ENCODE data around the gene CPVL. TPM values are rescaled to one million over a fixed set of nuclear protein-coding genes. Genes with fewer than 3 reads are reported as not detected.

CPVL gene
- total RNA-seq, 1 donor from 2014 or later, result 15.2 TPM

- Histone ChIP-seq H3K4me1 (peaks cover 6 to 21% of the 10 kb centered on the region in 2 donors), H3K4me3 (no peak overlapping the region), H3K27ac (no peak overlapping the region), H3K36me3 (no peaks in the 10 kb centered on the region), H3K9me3 (no peaks in the 10 kb centered on the region), H3K27me3 (peaks cover 27% of the 10 kb centered on the region)
- TF ChIP-seq CTCF (IDR thresholded peaks at IDR 0.05), result no peak
- DNase-seq (ENCODE audit: low spot score in 2 of 2), result no peak
- intact Hi-C loops (cut with DNase I), result no loop called here
Observed at GRCh38 chr7:28954946-28955345, 191.4 kb downstream of the CPVL start.

GRCh38 chr7:28954471-28954870 lies 191.9 kb downstream of the CPVL start:
- Histone ChIP-seq H3K27me3 (peaks cover 27% of the 10 kb centered on the region), H3K9me3 (no peaks in the 10 kb centered on the region), H3K27ac (no peak overlapping the region), H3K4me3 (no peak overlapping the region), H3K4me1 (peaks cover 6 to 21% of the 10 kb centered on the region in 2 donors), H3K36me3 (no peaks in the 10 kb centered on the region)
- DNase-seq (ENCODE audit: low spot score in 2 of 2), result no peak
- no peak for TF ChIP-seq CTCF (IDR thresholded peaks at IDR 0.05)
- intact Hi-C loops (cut with DNase I), result no loop called here

- no peaks in the 10 kb centered on the region for H3K9me3 ChIP-seq
- no peak for DNase-seq (ENCODE audit: low spot score in 2 of 2)
- no peak overlapping the region for H3K27ac ChIP-seq
- H3K36me3 ChIP-seq, result no peaks in the 10 kb centered on the region
- no peak overlapping the region for H3K4me3 ChIP-seq
- intact Hi-C loops (cut with DNase I), result no loop called here
- H3K27me3 ChIP-seq, result peaks cover 27% of the 10 kb centered on the region
- H3K4me1 ChIP-seq, result peaks cover 6 to 21% of the 10 kb centered on the region in 2 donors
- no peak for TF ChIP-seq CTCF (IDR thresholded peaks at IDR 0.05)
Observed at GRCh38 chr7:28953633-28954032, 192.7 kb downstream of the CPVL start.

Other genes with a start within 250 kb of the CPVL start
- gene TRIL, start 188.2 kb downstream of the CPVL start, total RNA-seq, result 13.5 TPM
- 8.7 TPM for gene CHN2, start 48.2 kb upstream of the CPVL start, total RNA-seq

All from ascending aorta (tissue), 2 donors.